Stimulated activated CD4-positive, alpha-beta T cell treated with anti-CD3 and anti-CD28 coated beads, Interleukin-1b, Interleukin-23, amount 100 ng/mL, for 24 hours (primary cell): ENCODE data around the gene BHLHE23.

Experiments
- DNase-seq, 4 experiments: peaks; one replicate each; pipeline ENCODE4 v3.0.0-alpha.2; 2020; ENCODE audit warnings: low read depth in 4 of 4, low spot score in 1 of 4

BHLHE23 gene

DNA sequence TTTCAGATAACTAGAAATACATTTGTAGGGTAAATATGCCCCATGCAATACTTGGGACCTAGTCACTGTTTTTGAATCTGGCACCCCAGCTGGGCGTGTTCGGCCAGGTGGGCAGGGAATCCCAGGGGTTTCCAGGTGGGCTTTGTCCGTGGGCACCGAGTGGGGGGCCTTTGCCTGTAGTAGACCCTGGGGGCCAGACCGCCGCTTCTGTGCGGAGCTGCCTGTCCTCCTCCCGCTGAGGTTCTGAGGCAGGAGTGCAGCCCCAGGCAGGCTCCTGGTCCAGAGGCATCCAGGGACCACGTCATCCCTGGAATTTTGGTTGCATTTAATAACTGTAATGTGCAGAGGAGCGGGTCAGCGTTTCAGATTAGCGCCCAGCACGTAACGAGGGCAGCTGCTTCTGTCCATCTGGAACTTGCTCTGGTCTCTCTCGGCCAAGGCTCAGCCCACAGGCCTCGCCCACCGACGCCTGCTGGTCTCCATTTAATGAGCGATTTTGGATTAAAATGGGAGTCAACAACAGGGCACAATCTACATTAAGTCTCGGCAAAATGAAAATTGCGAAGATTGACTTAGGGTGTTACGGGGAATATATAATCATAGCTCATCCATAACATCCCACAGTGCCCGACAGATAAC, 12.8 kb downstream of the BHLHE23 start:
- DNase-seq: no peak

DNA sequence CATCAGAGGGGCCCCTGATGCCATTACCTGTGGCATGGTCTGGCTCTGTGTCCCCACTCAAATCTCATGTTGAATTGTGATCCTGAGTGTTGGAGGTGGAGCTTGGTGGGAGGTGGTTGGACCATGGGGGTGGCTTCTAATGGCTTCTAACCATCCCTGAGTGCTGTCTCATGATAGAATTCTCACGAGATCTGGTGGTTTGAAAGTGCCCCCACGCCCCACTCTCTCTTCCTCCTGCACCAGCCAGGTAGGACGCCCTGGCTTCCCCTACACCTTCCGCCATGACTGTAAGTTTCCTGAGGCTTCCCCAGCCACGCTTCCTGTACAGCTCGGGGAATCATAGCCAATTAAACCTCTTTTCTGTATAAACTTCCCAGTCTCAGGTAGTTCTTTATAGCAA, 14.9 kb downstream of the BHLHE23 start:
- no peak for DNase-seq

DNA sequence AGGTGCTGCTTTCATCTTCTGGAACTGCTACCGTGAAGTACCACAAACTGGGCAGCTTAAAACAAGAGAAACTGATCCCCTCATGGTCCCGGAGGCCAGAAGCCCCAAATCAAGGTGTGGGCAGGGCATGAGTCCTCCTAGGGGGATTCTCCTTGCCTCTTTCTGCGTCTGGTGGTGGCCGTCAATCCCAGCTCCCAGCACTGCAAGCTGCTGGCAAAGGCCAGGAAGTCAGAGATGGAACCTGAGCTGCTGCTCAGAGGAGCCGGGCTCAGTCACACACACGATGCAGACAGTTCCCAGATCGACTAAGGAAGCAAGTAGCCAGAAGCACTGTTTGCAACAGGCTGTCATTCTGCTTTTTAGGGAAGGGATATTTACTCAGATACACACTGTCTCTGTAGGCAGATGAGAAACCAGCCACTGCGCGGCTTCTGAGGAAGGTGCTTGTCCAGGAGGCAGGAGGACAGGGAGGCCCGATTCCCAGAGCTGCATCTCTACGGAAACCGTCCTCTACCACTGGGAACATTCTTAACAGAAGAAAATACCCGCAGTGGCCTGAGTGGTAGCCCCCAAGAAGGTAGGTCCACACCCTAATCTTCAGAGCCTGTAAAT, 15.5 kb downstream of the BHLHE23 start:
- DNase-seq: no peak

DNA sequence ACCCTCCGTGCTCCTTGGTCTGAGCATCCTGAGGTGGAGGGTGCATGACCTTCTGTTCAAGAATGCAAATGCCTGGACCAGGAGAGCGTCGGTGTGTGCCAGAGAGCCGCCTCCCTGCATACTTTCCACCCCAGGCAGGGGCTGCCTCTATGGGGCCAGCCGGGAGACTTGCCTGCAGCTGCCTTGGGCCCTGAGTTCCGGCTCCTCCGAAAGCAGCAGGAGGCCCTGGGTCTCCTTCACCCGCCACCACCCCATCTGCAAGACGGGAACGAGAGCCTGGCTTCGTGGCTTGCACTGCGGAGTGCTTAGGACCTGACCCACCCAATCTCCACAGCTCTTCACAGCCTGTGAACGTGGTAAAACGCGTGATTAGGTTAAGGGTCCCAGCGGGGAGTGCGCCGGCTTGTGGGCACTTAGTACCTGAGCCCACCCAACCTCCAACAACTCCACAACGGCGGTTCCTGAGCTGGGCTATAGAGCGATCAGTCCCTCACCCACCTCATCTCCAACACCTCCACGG, 16.4 kb downstream of the BHLHE23 start:
- DNase-seq: no peak

DNA sequence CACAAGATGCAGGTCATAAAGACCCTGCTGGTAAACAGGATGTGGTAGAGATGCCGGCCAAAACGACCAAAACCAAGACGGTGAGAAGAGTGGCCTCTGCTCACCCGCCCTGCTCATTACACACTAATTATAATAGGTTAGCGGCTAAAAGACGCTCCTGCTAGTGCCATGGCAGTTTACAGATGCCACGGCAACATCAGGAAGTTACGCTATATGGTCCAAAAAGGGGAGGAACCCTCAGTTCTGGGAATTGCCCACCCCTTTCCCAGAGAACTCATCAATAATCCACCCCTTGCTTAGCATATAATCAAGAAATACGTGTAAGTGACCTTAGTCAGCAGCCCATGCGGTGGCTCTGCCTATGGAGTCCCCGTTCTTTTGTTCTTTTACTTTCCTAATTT, 17.6 kb downstream of the BHLHE23 start:
- no peak for DNase-seq

DNA sequence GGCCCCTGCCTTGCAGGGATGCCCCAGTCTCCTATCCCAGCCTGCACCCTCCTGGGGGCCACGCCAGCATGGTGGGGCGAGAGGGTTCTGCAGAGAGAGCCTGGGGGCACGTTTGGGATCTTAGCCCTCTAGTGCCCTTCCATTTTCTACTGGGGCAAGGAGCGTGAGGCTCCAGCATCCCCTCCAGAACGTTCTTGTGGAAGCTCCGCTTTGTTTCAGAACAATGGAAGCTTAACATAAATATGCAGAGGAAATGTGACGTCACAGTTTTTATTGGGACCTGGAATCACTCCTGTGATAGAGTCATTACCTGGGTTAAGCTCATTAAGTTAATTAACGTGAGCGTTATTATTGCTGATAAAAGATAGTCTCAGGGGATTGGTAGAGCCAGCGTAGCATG, 19.6 kb downstream of the BHLHE23 start:
- DNase-seq: no peak

DNA sequence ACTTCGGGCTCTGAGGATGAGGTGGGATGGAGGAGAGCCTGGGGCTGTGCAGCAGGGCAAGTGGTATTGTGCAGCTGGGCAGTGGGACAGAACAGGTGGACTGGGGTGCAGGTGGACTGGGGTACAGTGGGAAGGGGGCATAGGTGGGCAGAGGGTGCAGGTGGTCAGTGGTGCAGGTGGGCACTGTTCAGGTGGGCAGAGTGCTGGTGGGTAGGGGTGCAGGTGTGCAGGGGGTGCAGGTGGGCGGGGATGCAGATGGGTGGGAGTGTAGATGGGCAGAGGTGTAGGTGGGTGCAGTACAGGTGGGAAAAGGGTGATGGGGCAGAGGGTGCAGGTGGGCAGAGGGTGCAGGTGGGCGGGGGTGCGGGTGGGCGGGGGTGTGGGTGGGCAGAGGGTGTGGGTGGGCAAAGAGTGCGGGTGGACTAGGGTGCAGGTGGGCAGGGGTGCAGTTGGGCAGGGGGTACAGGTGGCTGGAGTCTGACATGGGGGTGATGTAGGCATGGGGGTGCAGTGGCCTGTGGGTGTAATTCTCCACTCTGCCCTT, 20.4 kb downstream of the BHLHE23 start:
- no peak for DNase-seq

DNA sequence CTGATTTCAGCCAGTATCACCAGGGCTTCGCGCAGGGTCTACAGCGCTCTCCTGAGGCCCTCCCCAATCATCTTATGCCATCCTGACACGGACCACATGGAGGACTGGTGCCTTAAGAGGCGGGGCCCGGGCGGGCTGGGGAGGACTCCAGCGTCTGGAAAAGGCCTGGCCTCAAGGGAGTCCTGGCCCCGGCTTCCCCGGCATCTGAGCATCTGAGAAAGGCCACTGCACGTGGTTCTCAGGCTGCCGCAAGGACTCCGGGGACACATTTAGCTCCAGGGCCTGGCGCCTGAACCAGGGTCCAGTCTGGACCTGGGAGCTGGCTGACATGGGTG, 21.4 kb downstream of the BHLHE23 start:
- DNase-seq: no peak

DNA sequence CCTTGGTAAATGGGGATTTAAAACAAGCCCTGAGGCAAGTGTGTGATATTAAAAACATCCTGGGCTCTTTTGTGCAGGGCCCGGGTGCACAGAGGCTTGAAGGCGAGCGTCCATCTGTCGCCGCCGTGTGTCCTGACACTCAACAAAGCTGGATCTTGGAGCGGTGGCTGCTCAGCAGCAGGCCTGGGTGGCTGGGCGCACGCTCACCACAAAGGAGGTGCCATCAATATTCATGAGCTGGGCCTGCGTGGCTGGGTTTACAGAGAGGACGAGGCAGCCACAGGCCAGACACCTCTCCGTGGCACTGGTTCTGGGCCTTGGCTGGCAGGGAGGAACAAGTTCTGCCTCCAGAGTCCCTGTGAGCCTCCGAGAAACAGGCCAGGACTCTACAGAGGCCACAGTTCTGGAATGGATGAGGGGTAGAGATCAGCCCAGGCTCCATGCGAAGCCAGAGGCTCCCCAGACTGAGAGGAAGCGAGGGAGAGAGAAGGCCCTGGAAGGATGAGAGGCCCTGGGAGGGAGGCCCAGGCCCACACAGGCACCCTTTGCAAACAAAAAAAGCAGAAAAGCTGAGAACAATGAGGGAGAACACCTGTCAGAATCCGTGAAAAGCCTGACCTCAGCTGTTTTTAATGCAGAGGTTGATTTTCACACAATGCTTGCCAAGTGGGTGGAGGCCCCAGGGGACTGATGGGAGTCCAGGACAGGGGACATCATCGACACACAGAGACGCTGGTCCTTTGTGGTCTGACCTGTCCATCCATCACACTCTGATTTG, 21.9 kb downstream of the BHLHE23 start:
- no peak for DNase-seq

DNA sequence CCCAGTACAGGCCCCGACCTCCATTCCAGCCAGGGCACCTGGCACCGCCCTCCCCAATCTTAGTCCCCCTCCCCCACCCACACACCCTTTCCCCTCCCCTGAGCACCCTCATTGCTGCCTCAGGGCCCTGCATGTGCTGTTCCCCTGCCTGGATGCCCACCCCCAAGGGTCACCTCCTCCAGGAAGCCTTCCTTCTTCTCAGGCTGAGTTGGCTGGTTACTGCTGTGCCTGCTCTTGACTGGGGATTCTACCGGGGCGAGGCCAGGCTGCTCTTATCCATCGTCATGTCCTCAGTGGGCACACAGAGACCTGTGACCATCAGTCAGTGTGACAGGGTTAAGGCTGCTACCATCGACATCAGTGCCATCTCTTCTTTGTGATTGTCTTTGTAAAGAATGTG, 23.6 kb downstream of the BHLHE23 start:
- DNase-seq: no peak

DNA sequence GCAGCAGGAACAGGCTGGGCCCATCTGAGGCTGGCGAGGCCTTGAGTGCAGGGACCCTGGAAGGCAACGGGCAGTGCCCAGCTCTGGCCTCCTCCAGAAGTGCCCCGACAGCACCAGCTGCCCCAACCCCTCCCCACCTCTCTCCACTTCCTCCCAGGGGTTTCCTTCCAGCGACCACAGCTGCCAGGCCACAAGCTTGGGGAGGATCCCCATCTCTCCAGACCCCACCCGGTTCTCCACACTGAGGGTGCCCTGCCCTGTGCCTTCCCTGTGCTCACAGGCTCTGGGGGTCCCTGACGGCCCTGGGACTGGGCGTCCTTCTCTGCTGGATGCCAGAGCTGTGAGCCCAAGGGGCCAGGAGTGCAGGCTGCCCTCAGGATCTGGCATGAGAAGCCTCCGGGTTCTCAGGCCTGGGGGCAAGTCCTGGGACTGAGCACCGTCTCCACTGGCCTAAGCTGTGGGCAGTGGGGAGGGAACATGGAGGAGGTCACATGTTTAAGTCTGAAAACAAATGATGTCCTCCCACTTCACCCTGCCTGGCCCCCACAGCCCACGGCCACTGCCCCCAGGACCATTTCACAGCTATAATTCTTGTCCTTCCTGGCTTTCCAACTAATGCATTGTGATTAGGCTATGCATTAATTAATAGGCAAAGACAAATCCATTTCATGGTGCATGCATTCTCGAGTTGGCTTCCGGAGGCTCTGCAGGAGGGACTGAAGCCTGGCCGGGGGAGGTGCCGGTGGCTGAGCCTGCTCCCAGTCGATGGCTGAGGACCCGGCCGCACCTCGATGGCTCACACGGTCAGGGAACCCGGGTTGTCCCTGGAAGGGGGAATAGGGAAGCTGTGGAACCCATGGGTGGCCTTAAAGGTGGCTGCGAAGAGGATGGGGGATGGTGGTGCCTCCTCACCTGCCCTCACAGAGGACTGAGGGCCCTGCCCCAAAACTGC, 24.4 kb downstream of the BHLHE23 start:
- DNase-seq: no peak

DNA sequence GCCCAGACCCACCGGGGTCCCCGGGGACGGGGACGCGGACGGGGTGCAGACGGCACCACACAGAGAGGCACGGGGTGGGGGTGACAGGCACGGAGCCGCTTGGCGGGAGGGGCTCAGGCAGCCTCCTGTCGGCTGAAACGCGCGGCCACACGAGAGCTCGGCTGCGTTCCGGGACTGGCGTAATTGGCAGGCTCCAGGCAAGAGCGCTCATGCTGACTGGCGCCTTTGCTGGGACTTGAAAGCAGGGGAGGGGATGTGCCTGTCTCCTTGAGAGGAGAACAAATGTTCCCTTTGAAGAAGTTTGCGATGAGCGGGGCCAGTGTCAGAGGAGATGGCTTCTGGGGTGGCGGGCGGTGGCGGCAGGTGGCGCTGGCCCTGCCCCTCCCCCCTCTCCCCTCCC, 25.8 kb downstream of the BHLHE23 start:
- DNase-seq: no peak

DNA sequence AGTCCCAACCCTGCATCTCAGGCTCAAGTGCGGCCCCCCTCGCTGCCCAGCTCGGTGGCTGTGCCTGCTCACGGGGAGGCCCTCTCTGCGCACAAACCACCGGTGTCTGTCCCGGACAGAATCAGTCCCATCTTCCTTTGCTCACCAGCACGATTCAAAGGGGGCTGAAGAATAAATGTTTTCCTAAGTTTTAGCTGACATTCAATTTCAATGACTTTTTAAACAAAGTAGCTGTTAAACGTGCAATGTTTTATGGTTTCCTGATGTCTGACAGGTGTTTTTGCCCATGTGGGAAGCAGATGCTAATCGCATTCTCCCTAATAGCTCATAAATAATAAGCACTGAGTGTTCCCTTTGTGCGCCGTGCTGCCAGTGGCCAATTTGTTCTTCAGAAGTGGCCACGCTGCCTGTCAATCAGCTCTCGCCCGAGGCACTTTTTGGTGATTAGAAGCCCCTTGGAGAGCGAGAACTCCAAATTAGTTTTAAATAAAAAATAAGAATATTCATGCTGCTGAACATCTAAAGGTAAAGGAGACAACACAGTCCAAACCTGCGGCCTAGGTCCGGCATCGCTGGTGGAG, 26.3 kb downstream of the BHLHE23 start:
- no peak for DNase-seq

DNA sequence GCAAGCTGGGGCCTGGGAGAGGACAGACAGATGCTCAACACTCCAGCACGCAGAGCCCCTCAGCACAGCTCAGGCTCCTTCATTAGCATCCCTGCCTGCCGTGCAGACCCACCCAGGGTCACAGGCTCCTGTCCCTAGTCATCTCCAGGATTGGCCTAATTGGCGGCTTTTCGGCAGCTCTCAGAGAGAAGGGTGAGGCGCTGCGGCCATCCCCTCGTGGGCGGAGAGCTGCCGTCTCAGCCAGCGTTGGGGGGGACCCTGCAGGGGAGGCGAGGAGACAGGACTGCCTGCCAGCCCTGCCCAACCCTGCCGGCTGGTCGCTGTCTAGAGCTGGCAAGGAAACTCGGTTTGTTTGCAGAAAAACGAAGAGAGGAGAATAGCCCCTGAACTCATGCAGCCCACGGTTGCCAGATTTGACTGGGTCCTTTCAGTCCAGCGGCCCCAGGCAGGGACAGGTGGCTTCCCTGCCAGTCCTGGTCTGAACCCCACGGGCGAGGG, 26.8 kb downstream of the BHLHE23 start:
- no peak for DNase-seq

DNA sequence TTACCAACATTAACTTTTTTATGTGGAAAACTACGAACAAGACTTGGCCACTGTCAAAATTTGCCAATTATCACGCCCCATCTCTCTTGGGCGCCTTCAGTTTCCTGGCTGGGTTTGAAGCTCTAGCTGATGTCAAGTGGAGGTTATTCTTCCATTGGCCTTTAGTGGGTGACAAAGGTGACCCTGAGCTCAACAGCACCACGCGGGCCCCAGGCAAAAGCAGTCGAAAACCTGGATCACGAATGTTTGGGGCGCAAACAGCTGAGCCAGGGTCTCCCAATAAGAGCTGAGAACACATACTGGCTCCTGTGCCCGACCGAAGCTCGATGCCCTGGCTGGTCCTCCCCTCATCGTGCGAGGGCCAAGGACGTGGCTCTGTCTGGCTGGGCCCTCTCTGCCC, 27.5 kb downstream of the BHLHE23 start:
- DNase-seq: no peak

DNA sequence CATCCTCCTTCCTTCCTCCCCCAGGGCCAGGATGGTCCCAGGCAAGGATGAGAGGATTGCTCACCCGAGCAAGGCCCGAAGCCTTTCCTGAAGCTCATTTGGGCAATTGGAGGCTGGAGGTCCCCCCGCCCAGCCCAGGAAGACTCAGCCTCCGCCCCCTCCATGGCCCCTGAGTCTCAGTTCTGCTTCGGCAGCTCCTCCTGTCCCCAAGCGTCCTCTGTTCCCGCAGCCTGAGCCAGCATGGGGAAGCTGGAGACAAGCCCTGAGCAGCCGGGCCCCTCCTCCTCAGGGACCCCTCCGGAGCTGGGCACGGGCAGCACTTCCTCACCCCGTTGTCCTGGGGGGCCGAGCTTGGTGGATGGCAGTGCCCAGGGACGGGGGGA, 28.2 kb downstream of the BHLHE23 start:
- DNase-seq: no peak

DNA sequence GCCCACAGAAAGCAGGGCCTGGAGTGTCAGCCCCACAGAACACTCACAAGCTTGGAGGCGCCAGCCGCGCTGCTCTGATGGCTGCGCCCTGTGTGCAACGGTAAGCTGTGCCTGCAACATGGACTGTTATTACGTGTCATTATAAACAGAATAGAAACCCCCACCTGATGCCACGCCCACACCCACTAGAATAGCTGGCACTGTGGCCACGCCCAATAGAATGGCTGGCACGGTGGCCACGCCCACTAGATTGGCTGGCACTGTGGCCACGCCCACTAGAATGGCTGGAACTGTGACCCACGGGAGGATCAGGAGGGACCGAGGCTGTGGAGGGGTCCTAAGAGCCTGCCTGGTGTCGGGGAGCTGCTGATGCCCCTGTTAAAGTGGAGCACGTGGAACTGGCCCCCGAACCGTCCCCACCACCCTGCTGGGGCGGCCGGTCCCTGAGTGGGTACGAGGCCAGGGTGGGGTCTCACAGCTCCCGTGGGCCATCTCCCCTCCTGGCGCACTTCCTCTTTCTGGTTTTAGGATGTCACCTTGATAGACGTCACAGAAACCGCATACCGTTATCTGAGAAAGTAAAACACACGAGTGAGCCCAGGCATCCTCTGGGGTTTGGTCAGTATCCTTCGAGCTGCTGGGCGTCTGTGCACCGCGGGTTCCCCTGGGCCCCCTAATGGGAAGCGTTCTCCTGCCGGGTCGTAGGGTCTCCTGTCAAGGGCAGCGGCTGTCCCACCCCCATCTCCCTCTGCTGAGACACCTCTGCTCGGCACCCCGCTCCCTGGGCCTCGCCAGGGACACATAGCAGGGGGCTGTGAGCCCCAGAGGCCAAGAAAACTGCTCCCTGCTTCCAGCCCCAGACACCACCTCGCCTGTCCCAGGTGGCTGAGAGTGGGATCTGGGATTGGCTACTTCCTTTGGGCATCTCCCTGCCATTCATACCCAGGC, 28.9 kb downstream of the BHLHE23 start:
- DNase-seq: peak; percentile 42 to 66 (median 54)

DNA sequence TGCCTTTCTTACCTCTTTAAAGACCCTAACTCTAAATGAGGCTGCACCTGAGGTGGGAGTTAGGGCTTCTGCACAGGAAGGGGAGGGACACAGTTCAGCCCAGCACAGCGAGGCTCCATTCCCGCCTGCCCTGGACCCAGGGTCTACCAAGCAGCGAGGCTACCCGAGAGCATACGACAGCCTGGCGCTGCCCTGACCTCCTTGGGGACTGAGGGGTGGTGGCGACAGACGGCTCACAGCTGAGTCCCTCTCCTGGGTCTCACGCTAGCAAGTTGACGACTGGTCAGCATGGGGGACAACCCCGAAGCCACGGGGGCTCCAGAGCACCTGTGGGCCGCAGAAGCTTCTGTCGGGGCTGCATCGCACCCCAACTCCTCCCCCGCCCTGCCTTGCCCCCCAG, 29.9 kb downstream of the BHLHE23 start:
- no peak for DNase-seq

DNA sequence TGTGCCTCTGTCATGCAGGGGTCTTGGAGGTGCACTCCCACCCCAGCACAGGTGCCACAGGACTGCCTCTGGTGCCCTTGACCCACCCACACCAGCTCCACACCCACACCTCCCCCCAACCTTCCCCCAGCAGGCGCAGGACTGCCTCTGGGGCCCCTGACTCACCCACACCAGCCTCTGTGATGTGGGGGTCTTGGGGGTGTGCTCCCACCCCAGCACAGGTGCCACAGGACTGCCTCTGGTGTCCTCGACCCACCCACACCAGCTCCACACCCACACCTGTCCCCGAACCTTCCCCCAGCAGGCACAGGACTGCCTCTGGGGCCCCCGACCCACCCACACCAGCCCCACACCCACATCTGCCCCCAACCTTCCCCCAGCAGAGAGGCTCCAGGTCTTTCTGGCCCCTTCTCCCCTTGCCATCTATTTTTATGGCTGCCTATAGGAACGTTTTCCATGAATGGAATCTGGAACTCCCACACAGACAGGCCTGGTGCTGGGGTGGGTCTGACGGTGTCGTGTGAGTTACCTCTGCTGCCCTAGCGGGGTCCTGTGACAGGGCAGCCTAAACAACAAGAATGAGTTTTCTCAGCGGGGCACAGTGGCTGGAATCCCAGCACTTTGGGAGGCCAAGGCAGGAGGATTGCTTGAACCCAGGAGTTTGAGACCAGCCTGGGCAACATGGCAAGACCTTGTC, 30.8 kb downstream of the BHLHE23 start:
- DNase-seq: no peak
